WTC11 (cell line): ENCODE data around the gene RNF167.

Experiments
- CTCF ChIP-seq: fragments of 200-600 bp; IDR thresholded peaks from 2 replicates; pipeline ENCODE4 v1.8.0; 2022; ENCODE audit warnings: antibody characterized with exemption
- NFYB ChIP-seq: sonication (generic); formaldehyde crosslinking; conservative IDR thresholded peaks from 2 replicates; pipeline ENCODE4 v1.8.0; 2022; ENCODE audit warnings: low read depth, missing genetic modification reagents
- NR1H2 ChIP-seq: sonication (generic); formaldehyde crosslinking; IDR thresholded peaks from 2 replicates; pipeline ENCODE4 v1.9.0; 2021; ENCODE audit warnings: mild to moderate bottlenecking, moderate library complexity, missing genetic modification reagents
- SP1 ChIP-seq: sonication (generic); formaldehyde crosslinking; conservative IDR thresholded peaks from 2 replicates; pipeline ENCODE4 v1.8.1; 2022; ENCODE audit warnings: missing genetic modification reagents
- TEAD1 ChIP-seq: sonication (generic); formaldehyde crosslinking; IDR thresholded peaks from 2 replicates; pipeline ENCODE4 v1.8.0; 2022; ENCODE audit warnings: mild to moderate bottlenecking, missing genetic modification reagents
- TEAD4 ChIP-seq: sonication (generic); formaldehyde crosslinking; IDR thresholded peaks from 2 replicates; pipeline ENCODE4 v1.8.0; 2022; ENCODE audit warnings: mild to moderate bottlenecking, missing genetic modification reagents

DNA sequence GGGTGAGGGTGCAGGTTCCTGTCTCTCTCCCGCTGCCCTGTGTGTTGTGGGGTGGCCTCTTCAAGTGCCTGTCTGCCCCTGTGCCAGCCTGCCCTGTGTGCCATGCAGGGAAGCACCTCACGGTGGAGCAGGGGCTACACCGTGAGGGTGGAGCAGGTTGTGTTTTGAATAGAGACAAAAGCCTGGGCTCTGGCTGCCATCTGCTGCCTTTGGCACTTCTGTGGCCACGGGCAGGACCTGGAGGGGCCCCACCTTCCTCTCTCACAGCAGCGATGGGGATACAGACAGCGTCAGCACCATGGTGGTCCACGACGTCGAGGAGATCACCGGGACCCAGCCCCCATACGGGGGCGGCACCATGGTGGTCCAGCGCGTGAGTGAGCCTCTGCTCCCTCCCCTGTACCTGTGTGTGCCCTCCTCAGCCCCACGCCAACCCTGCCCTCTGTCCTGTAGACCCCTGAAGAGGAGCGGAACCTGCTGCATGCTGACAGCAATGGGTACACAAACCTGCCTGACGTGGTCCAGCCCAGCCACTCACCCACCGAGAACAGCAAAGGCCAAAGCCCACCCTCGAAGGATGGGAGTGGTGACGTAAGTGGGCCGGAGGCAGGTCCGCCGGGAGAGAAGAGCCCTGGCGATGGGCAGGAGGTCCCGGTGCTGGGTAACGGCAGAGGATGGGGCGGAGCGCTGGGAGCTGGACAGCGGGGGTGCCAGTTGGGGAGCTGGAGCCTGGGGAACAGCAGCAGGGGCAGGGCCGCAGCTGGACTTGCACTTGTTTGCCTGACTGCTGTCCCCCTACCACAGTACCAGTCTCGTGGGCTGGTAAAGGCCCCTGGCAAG, 46.1 kb upstream of the RNF167 start:
- TF ChIP-seq CTCF (no peak), NFYB (CRISPR knock-in tag) (no peak), SP1 (CRISPR knock-in tag) (no peak), TEAD4 (no peak), NR1H2 (CRISPR knock-in tag) (no peak), TEAD1 (CRISPR knock-in tag) (no peak)
